DMS153 (cell line): ENCODE results near the gene CIAO2A.

ENCODE experiments used
- DNase-seq: peaks from one replicate; lab custom pipeline; 2025; lab: John Stamatoyannopoulos, UW

The CIAO2A gene

DNA sequence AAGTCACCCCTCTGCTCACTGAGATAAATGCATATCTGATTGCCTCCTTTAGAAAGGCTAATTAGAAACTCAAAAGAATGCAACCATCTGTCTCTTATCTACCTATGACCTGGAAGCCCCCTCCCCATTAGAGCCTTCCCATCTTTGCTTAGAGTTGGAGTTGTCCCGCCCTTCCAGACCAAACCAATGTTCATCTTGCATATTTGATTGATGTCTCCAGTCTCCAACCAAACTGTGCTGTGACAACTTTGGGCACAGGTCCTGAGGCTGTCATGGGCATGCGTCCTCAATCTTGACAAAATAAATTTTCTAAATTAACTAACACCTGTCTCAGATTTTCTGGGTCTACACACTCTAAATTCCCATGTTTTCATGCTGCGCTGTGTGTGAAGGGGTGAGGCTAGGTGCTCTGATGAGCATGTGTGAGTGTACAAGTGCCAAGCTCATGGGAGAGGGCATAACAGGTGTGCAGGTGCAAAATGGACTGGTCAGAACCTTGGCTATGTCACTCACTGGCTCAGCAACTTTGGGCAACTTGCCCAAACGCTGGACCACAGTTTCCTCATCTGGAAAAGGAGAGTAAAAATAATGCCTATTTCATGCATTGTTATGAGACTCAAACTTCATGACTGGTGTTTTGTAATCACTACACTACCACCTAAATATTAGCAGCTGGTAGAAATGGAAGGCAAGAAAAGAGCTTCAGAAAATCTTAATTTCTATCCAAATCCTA lies 54.6 kb downstream of the CIAO2A start:
- DNase-seq: no peak

DNA sequence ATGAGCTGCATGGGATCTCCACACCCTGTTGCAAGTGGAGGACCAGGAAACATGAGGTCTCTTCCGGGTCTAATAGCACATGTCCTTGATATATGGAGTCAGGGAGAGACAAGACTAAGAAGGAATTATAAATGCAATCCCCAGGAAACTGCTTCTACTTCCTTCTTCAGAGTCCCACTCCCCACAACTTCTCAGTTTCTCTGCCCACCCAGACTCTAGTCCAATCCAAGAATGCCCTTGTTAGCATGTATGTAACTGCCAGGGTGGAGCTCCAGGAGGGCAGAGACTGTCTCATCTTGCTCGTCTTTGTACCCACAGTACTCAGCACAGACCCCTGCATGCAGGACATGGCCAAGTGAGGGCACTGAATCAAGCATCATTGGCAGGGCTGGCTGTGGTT lies 55.7 kb downstream of the CIAO2A start:
- no peak for DNase-seq

GRCh38 chr15:64037116-64037515 lies 56.5 kb downstream of the CIAO2A start:
- no peak for DNase-seq

GRCh38 chr15:64035525-64035924 lies 58.1 kb downstream of the CIAO2A start:
- no peak for DNase-seq

- no peak for DNase-seq
These were observed 59.1 kb downstream of the CIAO2A start for GRCh38 chr15:64034519-64034918.

- DNase-seq: no peak
These were observed 61.3 kb downstream of the CIAO2A start for GRCh38 chr15:64032329-64032728.

DNA sequence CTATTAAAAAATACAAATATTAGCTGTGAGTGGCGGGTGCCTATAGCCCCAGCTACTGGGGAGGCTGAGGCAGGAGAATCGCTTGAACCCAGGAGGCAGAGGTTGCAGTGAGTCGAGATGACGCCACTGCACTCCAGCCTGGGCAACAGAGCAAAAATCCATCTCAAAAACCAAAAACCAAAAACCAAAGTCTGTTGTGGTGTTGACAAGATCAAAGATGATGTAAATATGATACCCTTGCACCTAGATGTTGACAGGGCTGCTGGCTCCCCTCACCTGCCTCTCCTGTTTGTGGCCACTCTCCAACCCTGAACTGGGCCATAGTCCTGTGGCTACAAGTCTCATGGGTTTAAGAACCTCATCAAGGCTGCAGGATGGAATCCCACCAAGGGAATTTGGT lies 63.5 kb downstream of the CIAO2A start:
- no peak for DNase-seq

GRCh38 chr15:64029633-64030032 lies 64.0 kb downstream of the CIAO2A start:
- no peak for DNase-seq

GRCh38 chr15:64029110-64029509 lies 64.5 kb downstream of the CIAO2A start:
- no peak for DNase-seq

- no peak for DNase-seq
These were observed 67.0 kb downstream of the CIAO2A start for GRCh38 chr15:64026591-64026990.

GRCh38 chr15:64024172-64025050 lies 69.2 kb downstream of the CIAO2A start:
- no peak for DNase-seq

GRCh38 chr15:64023220-64023619 lies 70.4 kb downstream of the CIAO2A start:
- DNase-seq: no peak

DNA sequence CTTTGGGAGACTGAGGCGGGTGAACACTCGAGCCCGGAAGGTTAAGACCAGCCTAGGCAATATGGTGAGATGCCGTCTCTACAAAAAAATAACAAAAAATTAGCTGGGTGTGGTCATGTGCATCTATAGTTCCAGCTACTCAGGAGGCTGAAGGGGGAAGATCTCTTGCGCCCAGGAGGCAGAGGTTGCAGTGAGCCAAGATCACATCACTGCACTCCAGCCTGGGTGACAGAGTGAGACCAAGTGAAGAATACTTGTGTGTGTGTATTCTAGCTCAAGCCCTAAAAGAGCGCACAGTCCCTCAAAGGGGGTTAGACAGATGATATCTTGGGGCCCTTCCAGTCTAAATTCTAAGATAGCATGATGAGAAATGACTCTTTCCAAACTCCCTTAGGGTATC lies 71.1 kb downstream of the CIAO2A start:
- DNase-seq: no peak
